Ascending aorta (tissue), 2 donors: ENCODE results near the gene SEC24A. TPM values are rescaled to one million over a fixed set of nuclear protein-coding genes. Genes with fewer than 3 reads are reported as not detected.

Experiments
- DNase-seq, 2 donors: peaks; one replicate each; pipeline ENCODE4 v3.0.0-alpha.2; 2019; ENCODE audit warnings: low spot score in 2 of 2
- H3K27ac ChIP-seq, 2 donors: fragments of 200-600 bp; sonication (generic); one replicate each; pipeline ENCODE4 v1.5.1; 2016 to 2017; ENCODE audit warnings: mild to moderate bottlenecking in 1 of 2
- H3K27me3 ChIP-seq: fragments of 200-600 bp; sonication (generic); one replicate; pipeline ENCODE4 v1.5.1; 2017
- H3K36me3 ChIP-seq, 2 donors: fragments of 200-600 bp; sonication (generic); one replicate each; pipeline ENCODE4 v1.5.1; 2016
- H3K4me1 ChIP-seq, 2 donors: fragments of 200-600 bp; sonication (generic); one replicate each; pipeline ENCODE4 v1.5.1; 2016 to 2017; ENCODE audit warnings: mild to moderate bottlenecking in 1 of 2
- H3K4me3 ChIP-seq, 2 donors: fragments of 200-600 bp; sonication (generic); one replicate each; pipeline ENCODE4 v1.5.1; 2016 to 2017; ENCODE audit warnings: mild to moderate bottlenecking in 1 of 2
- H3K9me3 ChIP-seq, 2 donors: fragments of 200-600 bp; sonication (generic); one replicate each; pipeline ENCODE4 v1.5.1; 2016
- CTCF ChIP-seq, 3 experiments: fragments of 200-600 bp in 2 of 3; fragments of 450-650 bp in 1 of 3; sonication (generic) in 2 of 3; IDR thresholded peaks; one replicate each; pipeline ENCODE4 v1.5.1; 2016 to 2019; ENCODE audit warnings: antibody characterized with exemption in 3 of 3, mild to moderate bottlenecking in 1 of 3, moderate library complexity in 1 of 3
- intact Hi-C: fragments of 100-400 bp; cut with DNase I; formaldehyde crosslinking; loops from one replicate; pipeline ENCODE4 v1.15.1; 2023
- total RNA-seq: library from RNA; depleted of rRNA; stranded (reverse); fragments of >200 nt; gene quantifications from one replicate; pipeline ENCODE4 v1.1.0, GENCODE V29; 2016

The SEC24A gene
- total RNA-seq, 1 donor from 2014 or later = 21.2 TPM

- TF ChIP-seq CTCF (IDR thresholded peaks at IDR 0.05) = no peak
- Histone ChIP-seq H3K36me3 (peaks cover 74 to 85% of the 10 kb centered on the region in 2 donors), H3K4me3 (no peak overlapping the region), H3K27ac (no peak overlapping the region), H3K9me3 (no peaks in the 10 kb centered on the region), H3K4me1 (no peaks in the 10 kb centered on the region), H3K27me3 (no peaks in the 10 kb centered on the region)
- DNase-seq = no peak
- intact Hi-C loops = no loop called here
Measured at GRCh38 chr5:134608555-134608954, 40.0 kb upstream of the SEC24A start.

GRCh38 chr5:134609232-134609851 lies 39.2 kb upstream of the SEC24A start:
- Histone ChIP-seq H3K36me3 (peaks cover 69 to 86% of the 10 kb centered on the region in 2 donors), H3K4me1 (no peaks in the 10 kb centered on the region), H3K9me3 (no peaks in the 10 kb centered on the region), H3K27ac (no peak overlapping the region), H3K27me3 (no peaks in the 10 kb centered on the region), H3K4me3 (no peak overlapping the region)
- no peak for TF ChIP-seq CTCF (IDR thresholded peaks at IDR 0.05)
- intact Hi-C loops = no loop called here
- no peak for DNase-seq

GRCh38 chr5:134610725-134611124 lies 37.9 kb upstream of the SEC24A start:
- no peaks in the 10 kb centered on the region for H3K4me1 ChIP-seq
- no peak overlapping the region for H3K4me3 ChIP-seq
- H3K9me3 ChIP-seq = no peaks in the 10 kb centered on the region
- peaks cover 67 to 89% of the 10 kb centered on the region in 2 donors for H3K36me3 ChIP-seq
- no peaks in the 10 kb centered on the region for H3K27me3 ChIP-seq
- TF ChIP-seq CTCF (IDR thresholded peaks at IDR 0.05) = no peak
- DNase-seq = no peak
- intact Hi-C loops = no loop called here
- no peak overlapping the region for H3K27ac ChIP-seq

- H3K4me3 ChIP-seq = no peak overlapping the region
- TF ChIP-seq CTCF (IDR thresholded peaks at IDR 0.05) = no peak
- no peaks in the 10 kb centered on the region for H3K27me3 ChIP-seq
- DNase-seq = no peak
- no peak overlapping the region for H3K27ac ChIP-seq
- H3K9me3 ChIP-seq = no peaks in the 10 kb centered on the region
- intact Hi-C loops = no loop called here
- H3K4me1 ChIP-seq = no peaks in the 10 kb centered on the region
- peaks cover 60 to 89% of the 10 kb centered on the region in 2 donors for H3K36me3 ChIP-seq
Measured at GRCh38 chr5:134611515-134611914, 37.1 kb upstream of the SEC24A start.

GRCh38 chr5:134614450-134615085 lies 34.0 kb upstream of the SEC24A start:
- no peak for DNase-seq
- no peak overlapping the region for H3K4me3 ChIP-seq
- no peaks in the 10 kb centered on the region for H3K9me3 ChIP-seq
- intact Hi-C loops = no loop called here
- no peaks in the 10 kb centered on the region for H3K27me3 ChIP-seq
- H3K4me1 ChIP-seq = no peaks in the 10 kb centered on the region
- H3K27ac ChIP-seq = no peak overlapping the region
- peaks cover 59 to 88% of the 10 kb centered on the region in 2 donors for H3K36me3 ChIP-seq
- TF ChIP-seq CTCF (IDR thresholded peaks at IDR 0.05) = no peak
